GM12878 (cell line): Measurements from ENCODE around the gene SCRT2.

ENCODE experiments used
- EZH2 ChIP-seq: IDR thresholded peaks from 2 replicates; pipeline ENCODE4 v1.6.1; 2012; ENCODE audit warnings: low read depth, mild to moderate bottlenecking, control low read depth, inconsistent platforms, low read length, borderline replicate concordance; ENCODE audit not compliant: control insufficient read depth
- KDM1A ChIP-seq: fragments of 200-600 bp; sonication (generic); IDR thresholded peaks from 2 replicates; pipeline ENCODE4 v1.6.1; 2016; ENCODE audit warnings: borderline replicate concordance
- KLF5 ChIP-seq: fragments of 450-650 bp; IDR thresholded peaks from 2 replicates; pipeline ENCODE4 v1.6.1; 2014; ENCODE audit warnings: mild to moderate bottlenecking; ENCODE audit not compliant: partially characterized antibody
- PAX5 ChIP-seq: IDR thresholded peaks from 2 replicates; pipeline ENCODE4 v1.6.1; 2011; ENCODE audit warnings: low read depth, low read length, borderline replicate concordance
- POLR2A ChIP-seq: IDR thresholded peaks from 2 replicates; pipeline ENCODE4 v1.6.1; 2011; ENCODE audit warnings: low read depth, mild to moderate bottlenecking, low read length
- POLR2AphosphoS5 ChIP-seq: IDR thresholded peaks from 2 replicates; pipeline ENCODE4 v1.6.1; 2011; ENCODE audit warnings: mild to moderate bottlenecking, low read length, inconsistent platforms
- RCOR1 ChIP-seq: conservative IDR thresholded peaks from 2 replicates; pipeline ENCODE4 v1.6.1; 2012; ENCODE audit warnings: low read depth, low read length, improper control_type of control experiment
- SIN3A ChIP-seq: IDR thresholded peaks from 2 replicates; pipeline ENCODE4 v1.6.1; 2012; ENCODE audit warnings: low read depth, low read length, improper control_type of control experiment
- ZNF24 ChIP-seq: fragments of 450-650 bp; IDR thresholded peaks from 2 replicates; pipeline ENCODE4 v1.6.1; 2017; ENCODE audit warnings: antibody characterized with exemption, mild to moderate bottlenecking
- TF ChIP-seq, protein P1 (sequence below), 3 experiments: IDR thresholded peaks in 2 of 3; conservative IDR thresholded peaks in 1 of 3; 2 replicates each; pipeline ENCODE4 v1.5.1; 2011; ENCODE audit warnings: low read depth in 3 of 3, low read length in 3 of 3, mild to moderate bottlenecking in 3 of 3, control low read depth in 2 of 3, moderate library complexity in 2 of 3, inconsistent platforms in 1 of 3, mixed read lengths in 1 of 3; ENCODE audit not compliant: control insufficient read depth in 2 of 3, insufficient read depth in 1 of 3; ENCODE audit errors: extremely low read depth in 1 of 3
- TF ChIP-seq, protein P2 (sequence below): fragments of 450-650 bp; IDR thresholded peaks from 2 replicates; pipeline ENCODE4 v1.6.1; 2018; ENCODE audit warnings: borderline replicate concordance, mild to moderate bottlenecking; ENCODE audit not compliant: partially characterized antibody
- TF ChIP-seq, protein P3 (sequence below): fragments of 450-650 bp; formaldehyde crosslinking; IDR thresholded peaks from 2 replicates; pipeline ENCODE4 v1.4.0; 2020; ENCODE audit warnings: mild to moderate bottlenecking, moderate library complexity
- TF ChIP-seq, protein P4 (sequence below): fragments of 450-650 bp; conservative IDR thresholded peaks from 2 replicates; pipeline ENCODE4 v1.6.1; 2017; ENCODE audit warnings: mild to moderate bottlenecking, moderate library complexity

DNA sequence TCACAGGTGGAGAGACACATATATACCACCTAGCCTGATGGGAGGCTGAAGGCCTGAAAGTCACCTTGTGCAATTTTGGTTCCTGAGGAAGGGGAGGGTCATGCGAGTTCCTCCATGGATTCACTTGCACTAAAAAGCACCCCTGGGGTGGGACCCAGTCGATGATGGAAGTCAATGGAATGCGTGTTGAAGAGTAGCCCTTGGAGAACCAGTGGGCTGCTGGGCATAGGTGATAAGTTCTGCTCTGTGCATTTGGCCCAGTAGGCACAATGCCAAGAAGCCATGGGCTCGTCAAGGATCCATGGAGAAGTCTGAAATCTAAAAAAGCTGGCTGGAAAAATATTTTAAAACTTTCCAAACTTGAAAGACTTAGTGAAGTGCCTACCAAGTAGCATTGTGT is 18.9 kb upstream of the SCRT2 start:
- TF ChIP-seq, protein P1, sequence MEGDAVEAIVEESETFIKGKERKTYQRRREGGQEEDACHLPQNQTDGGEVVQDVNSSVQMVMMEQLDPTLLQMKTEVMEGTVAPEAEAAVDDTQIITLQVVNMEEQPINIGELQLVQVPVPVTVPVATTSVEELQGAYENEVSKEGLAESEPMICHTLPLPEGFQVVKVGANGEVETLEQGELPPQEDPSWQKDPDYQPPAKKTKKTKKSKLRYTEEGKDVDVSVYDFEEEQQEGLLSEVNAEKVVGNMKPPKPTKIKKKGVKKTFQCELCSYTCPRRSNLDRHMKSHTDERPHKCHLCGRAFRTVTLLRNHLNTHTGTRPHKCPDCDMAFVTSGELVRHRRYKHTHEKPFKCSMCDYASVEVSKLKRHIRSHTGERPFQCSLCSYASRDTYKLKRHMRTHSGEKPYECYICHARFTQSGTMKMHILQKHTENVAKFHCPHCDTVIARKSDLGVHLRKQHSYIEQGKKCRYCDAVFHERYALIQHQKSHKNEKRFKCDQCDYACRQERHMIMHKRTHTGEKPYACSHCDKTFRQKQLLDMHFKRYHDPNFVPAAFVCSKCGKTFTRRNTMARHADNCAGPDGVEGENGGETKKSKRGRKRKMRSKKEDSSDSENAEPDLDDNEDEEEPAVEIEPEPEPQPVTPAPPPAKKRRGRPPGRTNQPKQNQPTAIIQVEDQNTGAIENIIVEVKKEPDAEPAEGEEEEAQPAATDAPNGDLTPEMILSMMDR (IDR thresholded peaks at IDR 0.05 in 2 of 3, conservative IDR thresholded peaks at IDR 0.05 in 1 of 3; ENCODE audit: control insufficient read depth in 2 of 3, extremely low read depth in 1 of 3, insufficient read depth in 1 of 3, low read depth in 3 of 3, low read length in 3 of 3): no peak
- no peak for TF ChIP-seq POLR2A
- TF ChIP-seq, protein P2, sequence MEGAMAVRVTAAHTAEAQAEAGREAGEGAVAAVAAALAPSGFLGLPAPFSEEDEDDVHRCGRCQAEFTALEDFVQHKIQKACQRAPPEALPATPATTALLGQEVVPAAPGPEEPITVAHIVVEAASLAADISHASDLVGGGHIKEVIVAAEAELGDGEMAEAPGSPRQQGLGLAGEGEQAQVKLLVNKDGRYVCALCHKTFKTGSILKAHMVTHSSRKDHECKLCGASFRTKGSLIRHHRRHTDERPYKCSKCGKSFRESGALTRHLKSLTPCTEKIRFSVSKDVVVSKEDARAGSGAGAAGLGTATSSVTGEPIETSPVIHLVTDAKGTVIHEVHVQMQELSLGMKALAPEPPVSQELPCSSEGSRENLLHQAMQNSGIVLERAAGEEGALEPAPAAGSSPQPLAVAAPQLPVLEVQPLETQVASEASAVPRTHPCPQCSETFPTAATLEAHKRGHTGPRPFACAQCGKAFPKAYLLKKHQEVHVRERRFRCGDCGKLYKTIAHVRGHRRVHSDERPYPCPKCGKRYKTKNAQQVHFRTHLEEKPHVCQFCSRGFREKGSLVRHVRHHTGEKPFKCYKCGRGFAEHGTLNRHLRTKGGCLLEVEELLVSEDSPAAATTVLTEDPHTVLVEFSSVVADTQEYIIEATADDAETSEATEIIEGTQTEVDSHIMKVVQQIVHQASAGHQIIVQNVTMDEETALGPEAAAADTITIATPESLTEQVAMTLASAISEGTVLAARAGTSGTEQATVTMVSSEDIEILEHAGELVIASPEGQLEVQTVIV: no peak
- no peak for TF ChIP-seq KDM1A
- TF ChIP-seq RCOR1: no peak
- no peak for TF ChIP-seq SIN3A
- TF ChIP-seq, protein P3, sequence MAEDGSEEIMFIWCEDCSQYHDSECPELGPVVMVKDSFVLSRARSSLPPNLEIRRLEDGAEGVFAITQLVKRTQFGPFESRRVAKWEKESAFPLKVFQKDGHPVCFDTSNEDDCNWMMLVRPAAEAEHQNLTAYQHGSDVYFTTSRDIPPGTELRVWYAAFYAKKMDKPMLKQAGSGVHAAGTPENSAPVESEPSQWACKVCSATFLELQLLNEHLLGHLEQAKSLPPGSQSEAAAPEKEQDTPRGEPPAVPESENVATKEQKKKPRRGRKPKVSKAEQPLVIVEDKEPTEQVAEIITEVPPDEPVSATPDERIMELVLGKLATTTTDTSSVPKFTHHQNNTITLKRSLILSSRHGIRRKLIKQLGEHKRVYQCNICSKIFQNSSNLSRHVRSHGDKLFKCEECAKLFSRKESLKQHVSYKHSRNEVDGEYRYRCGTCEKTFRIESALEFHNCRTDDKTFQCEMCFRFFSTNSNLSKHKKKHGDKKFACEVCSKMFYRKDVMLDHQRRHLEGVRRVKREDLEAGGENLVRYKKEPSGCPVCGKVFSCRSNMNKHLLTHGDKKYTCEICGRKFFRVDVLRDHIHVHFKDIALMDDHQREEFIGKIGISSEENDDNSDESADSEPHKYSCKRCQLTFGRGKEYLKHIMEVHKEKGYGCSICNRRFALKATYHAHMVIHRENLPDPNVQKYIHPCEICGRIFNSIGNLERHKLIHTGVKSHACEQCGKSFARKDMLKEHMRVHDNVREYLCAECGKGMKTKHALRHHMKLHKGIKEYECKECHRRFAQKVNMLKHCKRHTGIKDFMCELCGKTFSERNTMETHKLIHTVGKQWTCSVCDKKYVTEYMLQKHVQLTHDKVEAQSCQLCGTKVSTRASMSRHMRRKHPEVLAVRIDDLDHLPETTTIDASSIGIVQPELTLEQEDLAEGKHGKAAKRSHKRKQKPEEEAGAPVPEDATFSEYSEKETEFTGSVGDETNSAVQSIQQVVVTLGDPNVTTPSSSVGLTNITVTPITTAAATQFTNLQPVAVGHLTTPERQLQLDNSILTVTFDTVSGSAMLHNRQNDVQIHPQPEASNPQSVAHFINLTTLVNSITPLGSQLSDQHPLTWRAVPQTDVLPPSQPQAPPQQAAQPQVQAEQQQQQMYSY (CRISPR knock-in tag): no peak
- TF ChIP-seq, protein P4, sequence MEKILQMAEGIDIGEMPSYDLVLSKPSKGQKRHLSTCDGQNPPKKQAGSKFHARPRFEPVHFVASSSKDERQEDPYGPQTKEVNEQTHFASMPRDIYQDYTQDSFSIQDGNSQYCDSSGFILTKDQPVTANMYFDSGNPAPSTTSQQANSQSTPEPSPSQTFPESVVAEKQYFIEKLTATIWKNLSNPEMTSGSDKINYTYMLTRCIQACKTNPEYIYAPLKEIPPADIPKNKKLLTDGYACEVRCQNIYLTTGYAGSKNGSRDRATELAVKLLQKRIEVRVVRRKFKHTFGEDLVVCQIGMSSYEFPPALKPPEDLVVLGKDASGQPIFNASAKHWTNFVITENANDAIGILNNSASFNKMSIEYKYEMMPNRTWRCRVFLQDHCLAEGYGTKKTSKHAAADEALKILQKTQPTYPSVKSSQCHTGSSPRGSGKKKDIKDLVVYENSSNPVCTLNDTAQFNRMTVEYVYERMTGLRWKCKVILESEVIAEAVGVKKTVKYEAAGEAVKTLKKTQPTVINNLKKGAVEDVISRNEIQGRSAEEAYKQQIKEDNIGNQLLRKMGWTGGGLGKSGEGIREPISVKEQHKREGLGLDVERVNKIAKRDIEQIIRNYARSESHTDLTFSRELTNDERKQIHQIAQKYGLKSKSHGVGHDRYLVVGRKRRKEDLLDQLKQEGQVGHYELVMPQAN: no peak
- no peak for TF ChIP-seq EZH2
- TF ChIP-seq ZNF24: no peak
- no peak for TF ChIP-seq POLR2AphosphoS5
- no peak for TF ChIP-seq KLF5
- no peak for TF ChIP-seq PAX5
